K562 (cell line): ENCODE results near the gene LSS. TPM values are rescaled to one million over a fixed set of nuclear protein-coding genes. Genes with fewer than 3 reads are reported as not detected.

Experiments used
- BRD4 ChIP-seq: fragments of 200-600 bp; sonication (generic); IDR thresholded peaks from 2 replicates; pipeline ENCODE4 v1.6.1; 2017; ENCODE audit warnings: inconsistent platforms
- CREB1 ChIP-seq, 2 experiments: sonication (generic) in 1 of 2; formaldehyde crosslinking in 1 of 2; IDR thresholded peaks; 2 replicates each; pipeline versions ENCODE4 v1.6.1 to v1.8.0; 2012 to 2022; ENCODE audit warnings: inconsistent platforms in 1 of 2, mild to moderate bottlenecking in 1 of 2, missing genetic modification reagents in 1 of 2, moderate library complexity in 1 of 2
- ERF ChIP-seq: fragments of 450-650 bp; formaldehyde crosslinking; IDR thresholded peaks from 2 replicates; pipeline ENCODE4 v1.4.0; 2020; ENCODE audit warnings: mild to moderate bottlenecking, mixed read lengths
- JUN ChIP-seq, 2 experiments: sonication (generic) in 1 of 2; formaldehyde crosslinking in 1 of 2; IDR thresholded peaks; 2 replicates each; pipeline versions ENCODE4 v1.6.1 to v1.8.0; 2012 to 2022; ENCODE audit warnings: borderline replicate concordance in 2 of 2, mild to moderate bottlenecking in 2 of 2, improper control_type of control experiment in 1 of 2, low read depth in 1 of 2, low read length in 1 of 2, missing genetic modification reagents in 1 of 2
- MCM3 ChIP-seq: fragments of 450-650 bp; IDR thresholded peaks from 2 replicates; pipeline ENCODE4 v1.6.1; 2016
- PCBP1 ChIP-seq: fragments of 200-400 bp; formaldehyde crosslinking; IDR thresholded peaks from 2 replicates; pipeline ENCODE4 v1.6.1; 2018; ENCODE audit warnings: mild to moderate bottlenecking, low read depth, low read length; ENCODE audit not compliant: poor library complexity, severe bottlenecking
- PURB ChIP-seq: sonication (generic); formaldehyde crosslinking; IDR thresholded peaks from 2 replicates; pipeline ENCODE4 v1.9.0; 2021; ENCODE audit warnings: low read depth, mild to moderate bottlenecking, missing genetic modification reagents
- TFAM ChIP-seq: fragments of 250-450 bp; sonication (Bioruptor Pico); conservative IDR thresholded peaks from 2 replicates; pipeline ENCODE4 v1.5.0; 2021; ENCODE audit warnings: mild to moderate bottlenecking, moderate library complexity
- ZNF431 ChIP-seq: sonication (generic); formaldehyde crosslinking; IDR thresholded peaks from 2 replicates; pipeline ENCODE4 v1.8.0; 2022; ENCODE audit warnings: mild to moderate bottlenecking, missing genetic modification reagents
- polyA plus RNA-seq, 8 experiments: library from polyadenylated mRNA; depleted of rRNA in 4 of 8; stranded (reverse) in 5 of 8; unstranded in 3 of 8; fragments of >200 nt; fragmentation: Nextera tagmentation in 2 of 8; fragmentation: Illumina TruSeq in 1 of 8; extraction: Ambion mirVana in 2 of 8; extraction: Trizol in 1 of 8; gene quantifications; 2 replicates each; pipeline versions ENCODE4 v1.2.1 to v1.2.3, GENCODE V29; 2011 to 2014; ENCODE audit warnings: inconsistent platforms in 1 of 8, missing spikeins in 1 of 8
- total RNA-seq, 7 experiments: library from RNA; depleted of rRNA in 6 of 7; stranded (reverse); fragments of >200 nt in 6 of 7; fragmentation: Illumina TruSeq in 2 of 7; extraction: Trizol in 2 of 7; gene quantifications; 2 replicates each; pipeline versions ENCODE4 v1.2.1 to v1.2.3, GENCODE V29; 2011 to 2021; ENCODE audit warnings: low replicate concordance in 1 of 7
- TF ChIP-seq, protein P1 (sequence below): fragments of 450-650 bp; IDR thresholded peaks from 2 replicates; pipeline ENCODE4 v1.7.0; 2016; ENCODE audit warnings: borderline replicate concordance
- TF ChIP-seq, protein P2 (sequence below): fragments of 450-650 bp; IDR thresholded peaks from 2 replicates; pipeline ENCODE4 v1.6.1; 2016; ENCODE audit warnings: borderline replicate concordance
- TF ChIP-seq, protein P3 (sequence below): sonication (generic); formaldehyde crosslinking; IDR thresholded peaks from 2 replicates; pipeline ENCODE4 v1.8.1; 2022; ENCODE audit warnings: missing genetic modification reagents
- TF ChIP-seq, protein P4 (sequence below): sonication (generic); formaldehyde crosslinking; IDR thresholded peaks from 2 replicates; pipeline ENCODE4 v1.8.1; 2023; ENCODE audit warnings: mild to moderate bottlenecking, missing genetic modification reagents, moderate library complexity
- TF ChIP-seq, protein P5 (sequence below): fragments of 450-650 bp; IDR thresholded peaks from 2 replicates; pipeline ENCODE4 v1.6.1; 2016
- TF ChIP-seq, protein P6 (sequence below): sonication (generic); formaldehyde crosslinking; IDR thresholded peaks from 2 replicates; pipeline ENCODE4 v1.9.0; 2022; ENCODE audit warnings: mild to moderate bottlenecking, missing genetic modification reagents
- TF ChIP-seq, protein P7 (sequence below): fragments of 250-450 bp; sonication (Bioruptor Pico); IDR thresholded peaks from 2 replicates; pipeline ENCODE4 v1.4.0; 2020; ENCODE audit warnings: borderline replicate concordance

Gene LSS
- total and polyA plus RNA-seq, 9 of the 15 experiments (the other 6 are each of a cell fraction or from before 2014, with no cell fraction given): 2.2 to 89.5 (median 37.4) TPM

DNA sequence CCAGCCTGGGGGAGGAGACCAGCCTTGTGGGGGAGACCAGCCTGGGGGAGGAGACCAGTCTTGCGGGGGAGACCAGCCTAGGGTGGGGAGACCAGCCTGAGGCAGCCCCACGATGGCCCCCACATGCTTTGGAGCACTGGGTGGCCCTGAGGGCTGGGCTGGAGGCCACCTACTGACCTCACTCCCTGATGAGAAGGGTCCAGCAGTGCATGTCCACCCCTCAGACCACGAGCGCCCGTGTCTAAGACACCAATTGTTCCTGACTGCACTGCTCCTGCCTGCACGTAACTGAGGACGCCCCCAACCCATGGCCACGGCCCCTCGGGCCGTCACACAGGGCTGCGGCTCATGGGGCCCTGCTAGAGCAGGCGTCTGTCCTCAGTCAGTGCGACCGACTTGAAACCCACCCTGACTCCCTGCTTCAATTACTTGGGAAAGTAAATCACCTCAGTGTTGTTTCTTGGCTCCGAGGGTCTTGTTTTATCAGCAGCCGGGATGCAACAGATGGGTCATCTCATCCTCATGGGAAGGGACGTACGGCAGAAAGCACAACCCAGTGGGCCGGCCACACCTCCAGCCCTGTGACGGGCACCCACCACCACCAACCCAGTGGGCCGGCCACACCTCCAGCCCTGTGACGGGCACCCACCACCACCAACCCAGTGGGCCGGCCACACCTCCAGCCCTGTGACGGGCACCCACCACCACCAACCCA, 44.5 kb downstream of the LSS start, which contains the start of gene SPATC1L (continued):
- 0 out of 2 replicates have a peak, but pooled peaks have one; percentile 46 for TF ChIP-seq ERF (CRISPR knock-in tag)
- TF ChIP-seq BRD4: peak; percentile 64; the same call in 1 of the 2 replicates
- no peak for TF ChIP-seq ZNF431 (CRISPR knock-in tag)
- TF ChIP-seq, protein P1, sequence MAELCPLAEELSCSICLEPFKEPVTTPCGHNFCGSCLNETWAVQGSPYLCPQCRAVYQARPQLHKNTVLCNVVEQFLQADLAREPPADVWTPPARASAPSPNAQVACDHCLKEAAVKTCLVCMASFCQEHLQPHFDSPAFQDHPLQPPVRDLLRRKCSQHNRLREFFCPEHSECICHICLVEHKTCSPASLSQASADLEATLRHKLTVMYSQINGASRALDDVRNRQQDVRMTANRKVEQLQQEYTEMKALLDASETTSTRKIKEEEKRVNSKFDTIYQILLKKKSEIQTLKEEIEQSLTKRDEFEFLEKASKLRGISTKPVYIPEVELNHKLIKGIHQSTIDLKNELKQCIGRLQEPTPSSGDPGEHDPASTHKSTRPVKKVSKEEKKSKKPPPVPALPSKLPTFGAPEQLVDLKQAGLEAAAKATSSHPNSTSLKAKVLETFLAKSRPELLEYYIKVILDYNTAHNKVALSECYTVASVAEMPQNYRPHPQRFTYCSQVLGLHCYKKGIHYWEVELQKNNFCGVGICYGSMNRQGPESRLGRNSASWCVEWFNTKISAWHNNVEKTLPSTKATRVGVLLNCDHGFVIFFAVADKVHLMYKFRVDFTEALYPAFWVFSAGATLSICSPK: peak; percentile 80; the same call in 1 of the 2 replicates
- no peak for TF ChIP-seq JUN (IDR thresholded peaks at IDR 0.05; ENCODE audit: borderline replicate concordance, low read depth, low read length)
- TF ChIP-seq JUN (CRISPR knock-in tag; IDR thresholded peaks at IDR 0.05; ENCODE audit: borderline replicate concordance): no peak; the same call in 1 of the 2 replicates
- TF ChIP-seq, protein P2, sequence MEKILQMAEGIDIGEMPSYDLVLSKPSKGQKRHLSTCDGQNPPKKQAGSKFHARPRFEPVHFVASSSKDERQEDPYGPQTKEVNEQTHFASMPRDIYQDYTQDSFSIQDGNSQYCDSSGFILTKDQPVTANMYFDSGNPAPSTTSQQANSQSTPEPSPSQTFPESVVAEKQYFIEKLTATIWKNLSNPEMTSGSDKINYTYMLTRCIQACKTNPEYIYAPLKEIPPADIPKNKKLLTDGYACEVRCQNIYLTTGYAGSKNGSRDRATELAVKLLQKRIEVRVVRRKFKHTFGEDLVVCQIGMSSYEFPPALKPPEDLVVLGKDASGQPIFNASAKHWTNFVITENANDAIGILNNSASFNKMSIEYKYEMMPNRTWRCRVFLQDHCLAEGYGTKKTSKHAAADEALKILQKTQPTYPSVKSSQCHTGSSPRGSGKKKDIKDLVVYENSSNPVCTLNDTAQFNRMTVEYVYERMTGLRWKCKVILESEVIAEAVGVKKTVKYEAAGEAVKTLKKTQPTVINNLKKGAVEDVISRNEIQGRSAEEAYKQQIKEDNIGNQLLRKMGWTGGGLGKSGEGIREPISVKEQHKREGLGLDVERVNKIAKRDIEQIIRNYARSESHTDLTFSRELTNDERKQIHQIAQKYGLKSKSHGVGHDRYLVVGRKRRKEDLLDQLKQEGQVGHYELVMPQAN: peak; percentile 72
- TF ChIP-seq PURB (CRISPR knock-in tag): no peak
- TF ChIP-seq MCM3: no peak
- TF ChIP-seq, protein P3, sequence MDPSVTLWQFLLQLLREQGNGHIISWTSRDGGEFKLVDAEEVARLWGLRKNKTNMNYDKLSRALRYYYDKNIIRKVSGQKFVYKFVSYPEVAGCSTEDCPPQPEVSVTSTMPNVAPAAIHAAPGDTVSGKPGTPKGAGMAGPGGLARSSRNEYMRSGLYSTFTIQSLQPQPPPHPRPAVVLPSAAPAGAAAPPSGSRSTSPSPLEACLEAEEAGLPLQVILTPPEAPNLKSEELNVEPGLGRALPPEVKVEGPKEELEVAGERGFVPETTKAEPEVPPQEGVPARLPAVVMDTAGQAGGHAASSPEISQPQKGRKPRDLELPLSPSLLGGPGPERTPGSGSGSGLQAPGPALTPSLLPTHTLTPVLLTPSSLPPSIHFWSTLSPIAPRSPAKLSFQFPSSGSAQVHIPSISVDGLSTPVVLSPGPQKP: no peak
- no peak for TF ChIP-seq TFAM (CRISPR knock-in tag)
- peak; percentile 72 for TF ChIP-seq PCBP1
- TF ChIP-seq, protein P4, sequence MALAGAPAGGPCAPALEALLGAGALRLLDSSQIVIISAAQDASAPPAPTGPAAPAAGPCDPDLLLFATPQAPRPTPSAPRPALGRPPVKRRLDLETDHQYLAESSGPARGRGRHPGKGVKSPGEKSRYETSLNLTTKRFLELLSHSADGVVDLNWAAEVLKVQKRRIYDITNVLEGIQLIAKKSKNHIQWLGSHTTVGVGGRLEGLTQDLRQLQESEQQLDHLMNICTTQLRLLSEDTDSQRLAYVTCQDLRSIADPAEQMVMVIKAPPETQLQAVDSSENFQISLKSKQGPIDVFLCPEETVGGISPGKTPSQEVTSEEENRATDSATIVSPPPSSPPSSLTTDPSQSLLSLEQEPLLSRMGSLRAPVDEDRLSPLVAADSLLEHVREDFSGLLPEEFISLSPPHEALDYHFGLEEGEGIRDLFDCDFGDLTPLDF (CRISPR knock-in tag): no peak
- TF ChIP-seq, protein P5, sequence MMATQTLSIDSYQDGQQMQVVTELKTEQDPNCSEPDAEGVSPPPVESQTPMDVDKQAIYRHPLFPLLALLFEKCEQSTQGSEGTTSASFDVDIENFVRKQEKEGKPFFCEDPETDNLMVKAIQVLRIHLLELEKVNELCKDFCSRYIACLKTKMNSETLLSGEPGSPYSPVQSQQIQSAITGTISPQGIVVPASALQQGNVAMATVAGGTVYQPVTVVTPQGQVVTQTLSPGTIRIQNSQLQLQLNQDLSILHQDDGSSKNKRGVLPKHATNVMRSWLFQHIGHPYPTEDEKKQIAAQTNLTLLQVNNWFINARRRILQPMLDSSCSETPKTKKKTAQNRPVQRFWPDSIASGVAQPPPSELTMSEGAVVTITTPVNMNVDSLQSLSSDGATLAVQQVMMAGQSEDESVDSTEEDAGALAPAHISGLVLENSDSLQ: peak; percentile 97
- TF ChIP-seq, protein P6, sequence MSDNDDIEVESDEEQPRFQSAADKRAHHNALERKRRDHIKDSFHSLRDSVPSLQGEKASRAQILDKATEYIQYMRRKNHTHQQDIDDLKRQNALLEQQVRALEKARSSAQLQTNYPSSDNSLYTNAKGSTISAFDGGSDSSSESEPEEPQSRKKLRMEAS (CRISPR knock-in tag): peak; percentile 46
- TF ChIP-seq CREB1 (IDR thresholded peaks at IDR 0.05): peak; percentile 72; the same call in 1 of the 2 replicates
- no peak; the same call in 1 of the 2 replicates for TF ChIP-seq CREB1 (CRISPR knock-in tag; IDR thresholded peaks at IDR 0.05)
- TF ChIP-seq, protein P7, sequence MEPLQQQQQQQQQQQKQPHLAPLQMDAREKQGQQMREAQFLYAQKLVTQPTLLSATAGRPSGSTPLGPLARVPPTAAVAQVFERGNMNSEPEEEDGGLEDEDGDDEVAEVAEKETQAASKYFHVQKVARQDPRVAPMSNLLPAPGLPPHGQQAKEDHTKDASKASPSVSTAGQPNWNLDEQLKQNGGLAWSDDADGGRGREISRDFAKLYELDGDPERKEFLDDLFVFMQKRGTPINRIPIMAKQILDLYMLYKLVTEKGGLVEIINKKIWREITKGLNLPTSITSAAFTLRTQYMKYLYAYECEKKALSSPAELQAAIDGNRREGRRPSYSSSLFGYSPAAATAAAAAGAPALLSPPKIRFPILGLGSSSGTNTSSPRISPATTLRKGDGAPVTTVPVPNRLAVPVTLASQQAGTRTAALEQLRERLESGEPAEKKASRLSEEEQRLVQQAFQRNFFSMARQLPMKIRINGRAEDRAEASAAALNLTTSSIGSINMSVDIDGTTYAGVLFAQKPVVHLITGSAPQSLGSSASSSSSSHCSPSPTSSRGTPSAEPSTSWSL (CRISPR knock-in tag): no peak
